Measurements from ENCODE around the gene PM20D1. TPM values are rescaled to one million over a fixed set of nuclear protein-coding genes. Genes with fewer than 3 reads are reported as not detected.
A peak's percentile ranks its signal among the peaks of the same experiment; 100 is the strongest.

PM20D1 gene
- total and polyA plus RNA-seq, 2 donors from 2014 or later: 0.69 to 1.6 TPM

DNA sequence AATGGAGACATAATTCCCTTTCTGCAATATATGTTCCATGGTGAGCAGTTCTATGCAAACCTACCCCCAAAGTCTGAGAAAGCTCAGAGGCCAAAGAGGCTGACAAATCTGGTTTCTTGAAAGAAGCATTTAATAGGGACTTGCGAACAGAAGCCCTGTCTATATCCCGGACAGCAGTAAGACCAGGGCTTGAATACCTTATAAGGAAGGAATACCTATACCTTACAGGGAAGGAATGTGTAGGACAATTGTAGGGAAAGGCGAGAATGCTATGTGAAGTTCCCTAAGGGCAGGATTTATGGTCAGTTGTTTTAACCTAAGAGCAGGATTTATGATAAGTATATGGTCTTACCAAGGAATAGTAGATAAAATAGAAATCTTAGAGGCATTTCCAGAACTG lies 31.9 kb downstream of the PM20D1 start:
- intact Hi-C loops (cut with DNase I): no loop called here

GRCh38 chr1:205817364-205817763 lies 32.6 kb downstream of the PM20D1 start:
- no peak overlapping the region for H3K4me3 ChIP-seq (ENCODE audit: low read length in 3 of 3)
- H3K4me1 ChIP-seq (ENCODE audit: control insufficient read depth in 2 of 3, insufficient read depth in 2 of 3, low read depth in 1 of 3, low read length in 3 of 3): peaks cover 0 to 8% (median 3%) of the 10 kb centered on the region in 3 donors
- H3K36me3 ChIP-seq (ENCODE audit: control insufficient read depth in 2 of 3, insufficient read depth in 3 of 3, low read length in 3 of 3): no peaks in the 10 kb centered on the region
- FAIRE-seq (no peak), DNase-seq (no peak)
- TF ChIP-seq, protein P1, sequence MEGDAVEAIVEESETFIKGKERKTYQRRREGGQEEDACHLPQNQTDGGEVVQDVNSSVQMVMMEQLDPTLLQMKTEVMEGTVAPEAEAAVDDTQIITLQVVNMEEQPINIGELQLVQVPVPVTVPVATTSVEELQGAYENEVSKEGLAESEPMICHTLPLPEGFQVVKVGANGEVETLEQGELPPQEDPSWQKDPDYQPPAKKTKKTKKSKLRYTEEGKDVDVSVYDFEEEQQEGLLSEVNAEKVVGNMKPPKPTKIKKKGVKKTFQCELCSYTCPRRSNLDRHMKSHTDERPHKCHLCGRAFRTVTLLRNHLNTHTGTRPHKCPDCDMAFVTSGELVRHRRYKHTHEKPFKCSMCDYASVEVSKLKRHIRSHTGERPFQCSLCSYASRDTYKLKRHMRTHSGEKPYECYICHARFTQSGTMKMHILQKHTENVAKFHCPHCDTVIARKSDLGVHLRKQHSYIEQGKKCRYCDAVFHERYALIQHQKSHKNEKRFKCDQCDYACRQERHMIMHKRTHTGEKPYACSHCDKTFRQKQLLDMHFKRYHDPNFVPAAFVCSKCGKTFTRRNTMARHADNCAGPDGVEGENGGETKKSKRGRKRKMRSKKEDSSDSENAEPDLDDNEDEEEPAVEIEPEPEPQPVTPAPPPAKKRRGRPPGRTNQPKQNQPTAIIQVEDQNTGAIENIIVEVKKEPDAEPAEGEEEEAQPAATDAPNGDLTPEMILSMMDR (IDR thresholded peaks at IDR 0.05; ENCODE audit: borderline replicate concordance, extremely low read depth, insufficient read depth): no peak
- no peak overlapping the region for H3K9ac ChIP-seq (ENCODE audit: low read length in 3 of 3)
- intact Hi-C loops (cut with DNase I): no loop called here
- no peaks in the 10 kb centered on the region for H3K9me3 ChIP-seq (ENCODE audit: control insufficient read depth in 2 of 3, insufficient read depth in 1 of 3, low read length in 3 of 3)
- H3K27ac ChIP-seq (ENCODE audit: low read depth in 2 of 2, low read length in 2 of 2): no peak overlapping the region
- H3K27me3 ChIP-seq (ENCODE audit: control insufficient read depth, insufficient read depth, low read length): no peaks in the 10 kb centered on the region

More for the DNA sequence above, 31.9 kb downstream of the PM20D1 start:
- no peaks in the 10 kb centered on the region for H3K36me3 ChIP-seq (ENCODE audit: control insufficient read depth in 2 of 3, insufficient read depth in 3 of 3, low read length in 3 of 3)
- peaks cover 0 to 8% (median 3%) of the 10 kb centered on the region in 3 donors for H3K4me1 ChIP-seq (ENCODE audit: control insufficient read depth in 2 of 3, insufficient read depth in 2 of 3, low read depth in 1 of 3, low read length in 3 of 3)
- H3K27ac ChIP-seq (ENCODE audit: low read depth in 2 of 2, low read length in 2 of 2): no peak overlapping the region
- no peaks in the 10 kb centered on the region for H3K9me3 ChIP-seq (ENCODE audit: control insufficient read depth in 2 of 3, insufficient read depth in 1 of 3, low read length in 3 of 3)
- H3K4me3 ChIP-seq (ENCODE audit: low read length in 3 of 3): no peak overlapping the region
- H3K9ac ChIP-seq (ENCODE audit: low read length in 3 of 3): no peak overlapping the region
- FAIRE-seq: no peak
- TF ChIP-seq, protein P1 (IDR thresholded peaks at IDR 0.05; ENCODE audit: borderline replicate concordance, extremely low read depth, insufficient read depth): no peak
- H3K27me3 ChIP-seq (ENCODE audit: control insufficient read depth, insufficient read depth, low read length): no peaks in the 10 kb centered on the region
- no peak for DNase-seq

DNA sequence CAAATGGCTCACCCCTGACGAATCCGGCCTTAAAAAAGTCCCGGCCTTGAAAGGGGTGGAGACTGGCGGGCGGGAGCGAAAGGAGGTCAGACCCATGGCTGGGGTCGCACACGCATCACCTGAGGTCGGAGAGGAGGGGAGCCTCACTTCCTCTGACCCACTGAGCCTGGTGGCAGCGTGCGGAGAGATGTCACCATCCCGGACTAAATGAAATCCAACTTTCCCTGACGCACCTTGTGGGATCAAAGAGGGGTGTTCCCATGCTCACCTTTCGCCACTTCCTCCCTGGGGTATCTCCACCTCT lies 36.2 kb downstream of the PM20D1 start:
- peak overlapping the region; percentile 69 to 92 (median 80) for H3K4me3 ChIP-seq (ENCODE audit: low read length in 3 of 3)
- peaks cover 0 to 20% (median 19%) of the 10 kb centered on the region in 3 donors for H3K4me1 ChIP-seq (ENCODE audit: control insufficient read depth in 2 of 3, insufficient read depth in 2 of 3, low read depth in 1 of 3, low read length in 3 of 3)
- H3K9ac ChIP-seq (ENCODE audit: low read length in 3 of 3): peak overlapping the region; percentile 39 to 80 (median 66)
- peak overlapping the region; percentile 75 to 85 for H3K27ac ChIP-seq (ENCODE audit: low read depth in 2 of 2, low read length in 2 of 2)
- no peaks in the 10 kb centered on the region for H3K27me3 ChIP-seq (ENCODE audit: control insufficient read depth, insufficient read depth, low read length)
- peaks cover 0 to 4% (median 0%) of the 10 kb centered on the region in 3 donors for H3K36me3 ChIP-seq (ENCODE audit: control insufficient read depth in 2 of 3, insufficient read depth in 3 of 3, low read length in 3 of 3)
- DNase-seq: peak in 1 of 5 donors; percentile 79
- FAIRE-seq: no peak
- intact Hi-C loops (cut with DNase I): no loop called here
- no peaks in the 10 kb centered on the region for H3K9me3 ChIP-seq (ENCODE audit: control insufficient read depth in 2 of 3, insufficient read depth in 1 of 3, low read length in 3 of 3)
- TF ChIP-seq, protein P1 (IDR thresholded peaks at IDR 0.05; ENCODE audit: borderline replicate concordance, extremely low read depth, insufficient read depth): no peak

All from kidney (tissue), 14 donors.